Mucosa of descending colon (tissue), 3 donors: ENCODE measurements around the gene AATK. TPM values are rescaled to one million over a fixed set of nuclear protein-coding genes. Genes with fewer than 3 reads are reported as not detected.

Experiments
- ATAC-seq: fragments of 200-7000 bp; cut with Tn5 transposase; one replicate; pipeline ENCODE4 v1.9.1; 2020; ENCODE audit warnings: mild to moderate bottlenecking, moderate library complexity
- DNase-seq, 3 donors: peaks; one replicate each; pipeline ENCODE4 v3.0.0-alpha.2; 2020
- H3K36me3 ChIP-seq: fragments of 200-600 bp; one replicate; pipeline ENCODE4 v1.8.0; 2021; ENCODE audit warnings: low read depth, mild to moderate bottlenecking
- H3K4me1 ChIP-seq: fragments of 200-600 bp; one replicate; pipeline ENCODE4 v1.8.0; 2021; ENCODE audit warnings: low read depth, mild to moderate bottlenecking
- H3K4me3 ChIP-seq: fragments of 200-600 bp; one replicate; pipeline ENCODE4 v1.8.0; 2021; ENCODE audit warnings: mild to moderate bottlenecking
- H3K9me3 ChIP-seq: fragments of 200-600 bp; one replicate; pipeline ENCODE4 v1.8.0; 2021; ENCODE audit warnings: mild to moderate bottlenecking
- intact Hi-C, 2 donors: fragments of 100-400 bp; cut with DNase I in 1 of 2; cut with micrococcal nuclease in 1 of 2; formaldehyde crosslinking; loops; one replicate each; pipeline versions ENCODE4 v1.11.0 to v1.11.1; 2022; cut with DNase I, micrococcal nuclease
- long read RNA-seq, 2 donors: library from polyadenylated mRNA; unstranded; transcript quantifications; one replicate each; pipeline ENCODE4 v2.0.0, GENCODE V29; 2019 to 2021
- total RNA-seq, 3 donors: library from RNA; stranded (reverse); fragmentation: NEBNext Ultra II Directional in 2 of 3; extraction: Animal tissue kit (Norgen Biotek cat#: 25700) in 2 of 3; gene quantifications; one replicate each; pipeline versions ENCODE4 v1.2.1 to v1.2.4, GENCODE V29; 2021 to 2023
- TF ChIP-seq, protein P1 (sequence below): fragments of 200-600 bp; IDR thresholded peaks from one replicate; pipeline ENCODE4 v1.8.0; 2022; ENCODE audit warnings: antibody characterized with exemption, mild to moderate bottlenecking
- donor health status: DM: no; HTN: no; CAD: no; lungs with moderate emphysema.
- donor health status: DM: no; HTN: no; CAD: no.
- donor health status: DM: no; HTN: yes; CAD: no.

The AATK gene, protein sequence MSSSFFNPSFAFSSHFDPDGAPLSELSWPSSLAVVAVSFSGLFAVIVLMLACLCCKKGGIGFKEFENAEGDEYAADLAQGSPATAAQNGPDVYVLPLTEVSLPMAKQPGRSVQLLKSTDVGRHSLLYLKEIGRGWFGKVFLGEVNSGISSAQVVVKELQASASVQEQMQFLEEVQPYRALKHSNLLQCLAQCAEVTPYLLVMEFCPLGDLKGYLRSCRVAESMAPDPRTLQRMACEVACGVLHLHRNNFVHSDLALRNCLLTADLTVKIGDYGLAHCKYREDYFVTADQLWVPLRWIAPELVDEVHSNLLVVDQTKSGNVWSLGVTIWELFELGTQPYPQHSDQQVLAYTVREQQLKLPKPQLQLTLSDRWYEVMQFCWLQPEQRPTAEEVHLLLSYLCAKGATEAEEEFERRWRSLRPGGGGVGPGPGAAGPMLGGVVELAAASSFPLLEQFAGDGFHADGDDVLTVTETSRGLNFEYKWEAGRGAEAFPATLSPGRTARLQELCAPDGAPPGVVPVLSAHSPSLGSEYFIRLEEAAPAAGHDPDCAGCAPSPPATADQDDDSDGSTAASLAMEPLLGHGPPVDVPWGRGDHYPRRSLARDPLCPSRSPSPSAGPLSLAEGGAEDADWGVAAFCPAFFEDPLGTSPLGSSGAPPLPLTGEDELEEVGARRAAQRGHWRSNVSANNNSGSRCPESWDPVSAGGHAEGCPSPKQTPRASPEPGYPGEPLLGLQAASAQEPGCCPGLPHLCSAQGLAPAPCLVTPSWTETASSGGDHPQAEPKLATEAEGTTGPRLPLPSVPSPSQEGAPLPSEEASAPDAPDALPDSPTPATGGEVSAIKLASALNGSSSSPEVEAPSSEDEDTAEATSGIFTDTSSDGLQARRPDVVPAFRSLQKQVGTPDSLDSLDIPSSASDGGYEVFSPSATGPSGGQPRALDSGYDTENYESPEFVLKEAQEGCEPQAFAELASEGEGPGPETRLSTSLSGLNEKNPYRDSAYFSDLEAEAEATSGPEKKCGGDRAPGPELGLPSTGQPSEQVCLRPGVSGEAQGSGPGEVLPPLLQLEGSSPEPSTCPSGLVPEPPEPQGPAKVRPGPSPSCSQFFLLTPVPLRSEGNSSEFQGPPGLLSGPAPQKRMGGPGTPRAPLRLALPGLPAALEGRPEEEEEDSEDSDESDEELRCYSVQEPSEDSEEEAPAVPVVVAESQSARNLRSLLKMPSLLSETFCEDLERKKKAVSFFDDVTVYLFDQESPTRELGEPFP (N-terminal part only)
- total RNA-seq: 10 to 100 TPM in 2 of 3 donors, 1 to 10 TPM in 1; 9.9 to 23.8 (median 15.6) TPM
- long read RNA-seq, donor 1, partial matches to known transcripts: 6 of 6 reads
- long read RNA-seq, donor 1, other reads (novel, unspliced or antisense): 0 of 6 reads
- long read RNA-seq, donor 2, partial matches to known transcripts: 1 of 2 reads
- long read RNA-seq, donor 2, other reads (novel, unspliced or antisense): 1 of 2 reads

DNA sequence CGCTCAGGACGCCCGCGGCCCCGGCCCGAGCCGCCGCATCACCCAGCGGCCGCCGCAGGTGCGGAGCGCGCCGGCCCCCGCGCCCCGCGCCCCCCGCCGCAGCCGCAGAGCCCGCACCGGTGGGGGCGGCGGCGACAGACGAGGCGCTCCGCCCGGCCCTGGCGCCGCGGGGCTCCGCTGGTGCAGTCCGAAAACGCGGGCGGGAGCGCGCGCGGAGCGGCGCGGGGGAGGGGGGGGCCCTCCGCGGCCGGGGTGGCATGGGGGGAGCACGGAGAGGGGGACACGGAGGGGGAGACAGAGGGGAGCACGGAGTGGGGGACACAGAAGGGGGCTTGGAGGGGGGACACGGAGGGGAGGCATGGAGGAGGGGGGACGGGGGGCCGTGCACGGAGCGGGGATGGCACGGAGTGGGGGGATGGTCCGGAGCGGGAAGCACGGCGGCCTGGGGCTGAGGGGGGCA lies at the start of gene AATK:
Gene AATK (minus strand): TSS at position 189 of the 460 bp plus-strand sequence. CDS start 229 bp downstream, outside the sequence.
- intact Hi-C loops: no loop called here
- Histone ChIP-seq H3K4me1 (no peaks in the 10 kb centered on the region), H3K4me3 (no peak within 1 kb of the TSS), H3K36me3 (no peaks in the 10 kb centered on the region), H3K9me3 (no peaks in the 10 kb centered on the region)
- TF ChIP-seq, protein P1, sequence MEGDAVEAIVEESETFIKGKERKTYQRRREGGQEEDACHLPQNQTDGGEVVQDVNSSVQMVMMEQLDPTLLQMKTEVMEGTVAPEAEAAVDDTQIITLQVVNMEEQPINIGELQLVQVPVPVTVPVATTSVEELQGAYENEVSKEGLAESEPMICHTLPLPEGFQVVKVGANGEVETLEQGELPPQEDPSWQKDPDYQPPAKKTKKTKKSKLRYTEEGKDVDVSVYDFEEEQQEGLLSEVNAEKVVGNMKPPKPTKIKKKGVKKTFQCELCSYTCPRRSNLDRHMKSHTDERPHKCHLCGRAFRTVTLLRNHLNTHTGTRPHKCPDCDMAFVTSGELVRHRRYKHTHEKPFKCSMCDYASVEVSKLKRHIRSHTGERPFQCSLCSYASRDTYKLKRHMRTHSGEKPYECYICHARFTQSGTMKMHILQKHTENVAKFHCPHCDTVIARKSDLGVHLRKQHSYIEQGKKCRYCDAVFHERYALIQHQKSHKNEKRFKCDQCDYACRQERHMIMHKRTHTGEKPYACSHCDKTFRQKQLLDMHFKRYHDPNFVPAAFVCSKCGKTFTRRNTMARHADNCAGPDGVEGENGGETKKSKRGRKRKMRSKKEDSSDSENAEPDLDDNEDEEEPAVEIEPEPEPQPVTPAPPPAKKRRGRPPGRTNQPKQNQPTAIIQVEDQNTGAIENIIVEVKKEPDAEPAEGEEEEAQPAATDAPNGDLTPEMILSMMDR: no peak
- DNase-seq: no peak
- no peak for ATAC-seq

DNA sequence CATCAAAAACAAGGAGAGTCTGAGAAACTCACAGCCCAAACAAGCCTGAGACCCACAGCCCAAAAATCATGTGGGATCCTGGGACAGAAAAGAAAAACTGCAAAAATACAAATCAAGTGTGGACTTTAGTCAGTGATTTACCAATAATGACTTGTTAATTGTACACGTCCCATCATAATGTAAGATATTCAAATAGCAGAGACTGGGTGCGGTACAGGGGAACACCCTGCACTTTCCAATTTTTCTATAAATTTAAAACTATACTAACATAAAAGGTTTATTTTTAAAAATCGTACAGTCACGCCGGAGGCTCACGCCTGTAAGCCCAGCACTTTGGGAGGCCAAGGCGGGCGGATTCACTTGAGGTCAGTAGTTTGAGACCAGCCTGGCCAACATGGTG lies 48.0 kb upstream of the AATK start:
- TF ChIP-seq, protein P1: no peak
- DNase-seq: no peak
- ATAC-seq: no peak
- Histone ChIP-seq H3K9me3 (no peaks in the 10 kb centered on the region), H3K36me3 (no peaks in the 10 kb centered on the region), H3K4me1 (no peaks in the 10 kb centered on the region), H3K4me3 (no peak overlapping the region)
- intact Hi-C loops: no loop called here

- H3K4me1 ChIP-seq: no peaks in the 10 kb centered on the region
- DNase-seq: no peak
- TF ChIP-seq, protein P1: no peak
- intact Hi-C loops: no loop called here
- no peak for ATAC-seq
- H3K36me3 ChIP-seq: no peaks in the 10 kb centered on the region
- H3K9me3 ChIP-seq: no peaks in the 10 kb centered on the region
- no peak overlapping the region for H3K4me3 ChIP-seq
Measured at GRCh38 chr17:81212365-81212764, 46.3 kb upstream of the AATK start.

DNA sequence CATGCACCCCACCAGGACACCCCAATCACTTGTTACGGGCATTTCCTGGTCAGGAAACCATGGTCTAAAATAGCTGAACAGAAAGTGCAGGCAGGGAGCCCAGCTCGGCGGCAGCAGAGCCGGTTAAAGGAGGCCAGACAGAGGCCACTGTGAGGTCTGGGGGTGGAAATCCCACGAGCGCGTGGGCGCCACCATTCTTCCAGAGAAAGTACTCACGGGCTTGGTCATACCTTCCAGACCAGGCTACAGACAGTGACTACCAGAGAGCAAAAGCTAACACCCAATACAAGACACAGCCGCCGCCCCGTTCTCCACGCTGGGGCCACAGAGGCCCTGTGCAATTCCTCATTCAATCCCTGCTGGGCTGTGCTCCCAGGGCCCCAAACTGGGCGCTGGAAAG lies 44.8 kb upstream of the AATK start:
- Histone ChIP-seq H3K4me1 (no peaks in the 10 kb centered on the region), H3K36me3 (no peaks in the 10 kb centered on the region), H3K9me3 (no peaks in the 10 kb centered on the region), H3K4me3 (no peak overlapping the region)
- ATAC-seq (no peak), DNase-seq (no peak)
- intact Hi-C loops: no loop called here
- TF ChIP-seq, protein P1: no peak

GRCh38 chr17:81210466-81210865 lies 44.4 kb upstream of the AATK start:
- intact Hi-C loops: no loop called here
- no peaks in the 10 kb centered on the region for H3K36me3 ChIP-seq
- TF ChIP-seq, protein P1: no peak
- H3K9me3 ChIP-seq: no peaks in the 10 kb centered on the region
- no peak overlapping the region for H3K4me3 ChIP-seq
- ATAC-seq: no peak
- no peaks in the 10 kb centered on the region for H3K4me1 ChIP-seq
- no peak for DNase-seq
